Measurements from ENCODE around the gene PTGER4. TPM values are rescaled to one million over a fixed set of nuclear protein-coding genes. Genes with fewer than 3 reads are reported as not detected.
A peak's percentile ranks its signal among the peaks of the same experiment; 100 is the strongest.

Gene PTGER4
- total RNA-seq, 2 experiments from 2014 or later = 45.7 to 46.8 TPM

GRCh38 chr5:40676613-40677343, 2.9 kb upstream of the PTGER4 start:
- peaks cover 4% of the 10 kb centered on the region for H3K9me3 Mint-ChIP-seq
- POLR2A ChIA-PET = no interaction called here
- CTCF ChIA-PET = interaction anchor here (1.1 kb wide), 1 partner anchor 196 kb away, joined by 3 read pairs; no protein-coding TSS in a partner anchor
- peaks cover 64% of the 10 kb centered on the region for H3K4me1 Mint-ChIP-seq
- no peaks in the 10 kb centered on the region for H3K27me3 Mint-ChIP-seq
- H3K36me3 Mint-ChIP-seq (ENCODE audit: low read depth) = peaks cover 17% of the 10 kb centered on the region
- peak overlapping the region; percentile 60 for H3K27ac Mint-ChIP-seq
- peak overlapping the region; percentile 11 for H3K4me3 Mint-ChIP-seq
- no peak for DNase-seq

GRCh38 chr5:40677456-40677855, 2.3 kb upstream of the PTGER4 start:
- no peak for DNase-seq
- Mint-ChIP-seq H3K4me3 (peak overlapping the region; percentile 11), H3K27me3 (no peaks in the 10 kb centered on the region), H3K36me3 (ENCODE audit: low read depth) (peaks cover 24% of the 10 kb centered on the region), H3K27ac (peak overlapping the region; percentile 1), H3K9me3 (peaks cover 4% of the 10 kb centered on the region), H3K4me1 (peaks cover 58% of the 10 kb centered on the region)
- POLR2A ChIA-PET = no interaction called here
- CTCF ChIA-PET = interaction anchor here (0.6 to 1.1 kb wide), 2 partner anchors 197 to 279 kb away, joined by 3 read pairs; no protein-coding TSS in a partner anchor

- CTCF ChIA-PET = interaction anchor here (0.6 kb wide), 1 partner anchor 279 kb away, joined by 3 read pairs; no protein-coding TSS in a partner anchor
- H3K4me3 Mint-ChIP-seq = peak overlapping the region; percentile 58
- H3K9me3 Mint-ChIP-seq = peaks cover 2% of the 10 kb centered on the region
- H3K27ac Mint-ChIP-seq = peak overlapping the region; percentile 50
- POLR2A ChIA-PET = no interaction called here
- no peaks in the 10 kb centered on the region for H3K27me3 Mint-ChIP-seq
- no peak for DNase-seq
- peaks cover 30% of the 10 kb centered on the region for H3K36me3 Mint-ChIP-seq (ENCODE audit: low read depth)
- peaks cover 52% of the 10 kb centered on the region for H3K4me1 Mint-ChIP-seq
These were observed 1.7 kb upstream of the PTGER4 start for GRCh38 chr5:40678026-40678425.

- H3K4me1 Mint-ChIP-seq = peaks cover 50% of the 10 kb centered on the region
- no peaks in the 10 kb centered on the region for H3K27me3 Mint-ChIP-seq
- H3K27ac Mint-ChIP-seq = peak overlapping the region; percentile 95
- no peak for DNase-seq
- POLR2A ChIA-PET = no interaction called here
- H3K36me3 Mint-ChIP-seq (ENCODE audit: low read depth) = peaks cover 36% of the 10 kb centered on the region
- no peaks in the 10 kb centered on the region for H3K9me3 Mint-ChIP-seq
- peak overlapping the region; percentile 92 for H3K4me3 Mint-ChIP-seq
- CTCF ChIA-PET = no interaction called here
These were observed 1.1 kb upstream of the PTGER4 start for GRCh38 chr5:40678460-40679147.

GRCh38 chr5:40679148-40679912, 385 bp upstream of the PTGER4 start:
- peak overlapping the region; percentile 92 for H3K4me3 Mint-ChIP-seq
- peak; percentile 92 for DNase-seq
- CTCF ChIA-PET = interaction anchor here (1.2 to 3.1 kb wide), 6 partner anchors 9 to 731 kb away, joined by 3 to 13 read pairs (median 5); no protein-coding TSS in a partner anchor
- peaks cover 41% of the 10 kb centered on the region for H3K36me3 Mint-ChIP-seq (ENCODE audit: low read depth)
- H3K27ac Mint-ChIP-seq = peak overlapping the region; percentile 95
- no peaks in the 10 kb centered on the region for H3K27me3 Mint-ChIP-seq
- H3K9me3 Mint-ChIP-seq = no peaks in the 10 kb centered on the region
- POLR2A ChIA-PET = no interaction called here
- H3K4me1 Mint-ChIP-seq = peaks cover 49% of the 10 kb centered on the region

GRCh38 chr5:40680741-40681362, 1.1 kb downstream of the PTGER4 start:
- Mint-ChIP-seq H3K4me3 (peak overlapping the region; percentile 92), H3K27me3 (no peaks in the 10 kb centered on the region), H3K36me3 (ENCODE audit: low read depth) (peaks cover 55% of the 10 kb centered on the region), H3K9me3 (no peaks in the 10 kb centered on the region), H3K4me1 (peaks cover 45% of the 10 kb centered on the region), H3K27ac (peak overlapping the region; percentile 95)
- ChIA-PET POLR2A (interaction anchor here (0.5 kb wide), 1 partner anchor 1407 kb away, joined by 4 read pairs; no protein-coding TSS in a partner anchor), CTCF (interaction anchor here (0.6 to 3.1 kb wide), 11 partner anchors 10 to 732 kb away, joined by 3 to 13 read pairs (median 4); no protein-coding TSS in a partner anchor)
- peak; percentile 64 for DNase-seq

GRCh38 chr5:40681363-40682153, 1.8 kb downstream of the PTGER4 start:
- H3K4me1 Mint-ChIP-seq = peaks cover 45% of the 10 kb centered on the region
- DNase-seq = peak; percentile 40
- no peaks in the 10 kb centered on the region for H3K27me3 Mint-ChIP-seq
- H3K9me3 Mint-ChIP-seq = no peaks in the 10 kb centered on the region
- peaks cover 62% of the 10 kb centered on the region for H3K36me3 Mint-ChIP-seq (ENCODE audit: low read depth)
- CTCF ChIA-PET = interaction anchor here (0.6 to 3.1 kb wide), 8 partner anchors 11 to 733 kb away, joined by 3 to 13 read pairs (median 5); no protein-coding TSS in a partner anchor
- POLR2A ChIA-PET = interaction anchor here (0.5 to 0.9 kb wide), 2 partner anchors 275 to 1407 kb away, joined by 4 to 5 read pairs; no protein-coding TSS in a partner anchor
- H3K4me3 Mint-ChIP-seq = peak overlapping the region; percentile 92
- peak overlapping the region; percentile 95 for H3K27ac Mint-ChIP-seq

- Mint-ChIP-seq H3K4me3 (peak overlapping the region; percentile 92), H3K9me3 (no peaks in the 10 kb centered on the region), H3K36me3 (ENCODE audit: low read depth) (peaks cover 68% of the 10 kb centered on the region), H3K4me1 (peaks cover 43% of the 10 kb centered on the region), H3K27me3 (no peaks in the 10 kb centered on the region), H3K27ac (peak overlapping the region; percentile 95)
- no peak for DNase-seq
- CTCF ChIA-PET = interaction anchor here (0.7 to 3.1 kb wide), 5 partner anchors 9 to 405 kb away, joined by 3 to 13 read pairs (median 6); no protein-coding TSS in a partner anchor
- POLR2A ChIA-PET = interaction anchor here (0.9 kb wide), 1 partner anchor 276 kb away, joined by 5 read pairs; no protein-coding TSS in a partner anchor
These were observed 2.7 kb downstream of the PTGER4 start for GRCh38 chr5:40682154-40683017.

GRCh38 chr5:40683305-40683704, 3.6 kb downstream of the PTGER4 start:
- Mint-ChIP-seq H3K9me3 (no peaks in the 10 kb centered on the region), H3K4me3 (peak overlapping the region; percentile 92), H3K36me3 (ENCODE audit: low read depth) (peaks cover 77% of the 10 kb centered on the region), H3K27ac (peak overlapping the region; percentile 95), H3K27me3 (no peaks in the 10 kb centered on the region), H3K4me1 (peaks cover 46% of the 10 kb centered on the region)
- CTCF ChIA-PET = interaction anchor here (0.8 to 0.9 kb wide), 5 partner anchors 42 to 298 kb away, joined by 3 to 7 read pairs (median 3); no protein-coding TSS in a partner anchor
- no peak for DNase-seq
- POLR2A ChIA-PET = no interaction called here

GRCh38 chr5:40685193-40685592, 5.5 kb downstream of the PTGER4 start:
- Mint-ChIP-seq H3K27ac (peak overlapping the region; percentile 75), H3K9me3 (no peaks in the 10 kb centered on the region), H3K36me3 (ENCODE audit: low read depth) (peaks cover 86% of the 10 kb centered on the region), H3K4me1 (peaks cover 53% of the 10 kb centered on the region), H3K4me3 (peak overlapping the region; percentile 92), H3K27me3 (no peaks in the 10 kb centered on the region)
- ChIA-PET POLR2A (no interaction called here), CTCF (interaction anchor here (0.9 to 1.9 kb wide), 6 partner anchors 15 to 971 kb away, joined by 3 to 7 read pairs (median 4); no protein-coding TSS in a partner anchor)
- no peak for DNase-seq
